GM12878 (cell line): Measurements from ENCODE around the gene NELL1.

Experiments
- ESRRA ChIP-seq: IDR thresholded peaks from 2 replicates; pipeline ENCODE4 v1.6.1; 2012; ENCODE audit warnings: mild to moderate bottlenecking, low read length, improper control_type of control experiment
- KAT2A ChIP-seq: conservative IDR thresholded peaks from 2 replicates; pipeline ENCODE4 v1.6.1; 2011; ENCODE audit warnings: low read depth, low read length; ENCODE audit not compliant: control insufficient read depth
- NR2C2 ChIP-seq: IDR thresholded peaks from 2 replicates; pipeline ENCODE4 v1.6.1; 2011; ENCODE audit warnings: borderline replicate concordance, low read depth; ENCODE audit not compliant: control insufficient read depth, insufficient read length
- POLR2AphosphoS5 ChIP-seq: IDR thresholded peaks from 2 replicates; pipeline ENCODE4 v1.6.1; 2011; ENCODE audit warnings: mild to moderate bottlenecking, low read length, inconsistent platforms
- TF ChIP-seq, protein P1 (sequence below): IDR thresholded peaks from 2 replicates; pipeline ENCODE4 v1.6.1; 2012; ENCODE audit warnings: low read depth, low read length, improper control_type of control experiment

- no peak for TF ChIP-seq POLR2AphosphoS5
- TF ChIP-seq KAT2A, result no peak
- TF ChIP-seq, protein P1, sequence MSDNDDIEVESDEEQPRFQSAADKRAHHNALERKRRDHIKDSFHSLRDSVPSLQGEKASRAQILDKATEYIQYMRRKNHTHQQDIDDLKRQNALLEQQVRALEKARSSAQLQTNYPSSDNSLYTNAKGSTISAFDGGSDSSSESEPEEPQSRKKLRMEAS, result no peak
- TF ChIP-seq NR2C2, result no peak
- TF ChIP-seq ESRRA, result no peak
Observed at GRCh38 chr11:20771026-20771425, 101.6 kb downstream of the NELL1 start.
